Activated B cell treated with CpG ODN at 0.5 μM for 24 hours (primary cell): ENCODE data around the gene KCNN3. TPM values are rescaled to one million over a fixed set of nuclear protein-coding genes. Genes with fewer than 3 reads are reported as not detected.

Experiments used
- ATAC-seq: fragments of 200-7000 bp; cut with Tn5 transposase; one replicate; pipeline ENCODE4 v1.10.0; 2021; ENCODE audit warnings: low read depth, mild to moderate bottlenecking, moderate library complexity
- CTCF ChIA-PET: fragments of 350-600 bp; sonication (Branson Sonifier 250); formaldehyde crosslinking; loops from one replicate; lab custom pipeline; 2021; ENCODE audit warnings: antibody characterized with exemption; lab: Charles Lee
- POLR2A ChIA-PET: fragments of 350-600 bp; sonication (Branson Sonifier 250); formaldehyde crosslinking; loops from one replicate; lab custom pipeline; 2021; ENCODE audit warnings: antibody characterized with exemption; lab: Charles Lee
- DNase-seq: peaks from one replicate; pipeline ENCODE4 v3.0.0; 2022
- H3K27ac Mint-ChIP-seq: one replicate; pipeline ENCODE4 v1.8.0; 2020; ENCODE audit warnings: mixed read lengths
- H3K27me3 Mint-ChIP-seq: one replicate; pipeline ENCODE4 v1.8.0; 2021; ENCODE audit warnings: mixed read lengths
- H3K36me3 Mint-ChIP-seq: one replicate; pipeline ENCODE4 v1.8.0; 2021; ENCODE audit warnings: low read depth, mixed read lengths
- H3K4me1 Mint-ChIP-seq: one replicate; pipeline ENCODE4 v1.8.0; 2021; ENCODE audit warnings: mixed read lengths
- H3K4me3 Mint-ChIP-seq: one replicate; pipeline ENCODE4 v1.8.0; 2020; ENCODE audit warnings: mild to moderate bottlenecking, mixed read lengths
- H3K9me3 Mint-ChIP-seq: one replicate; pipeline ENCODE4 v1.8.0; 2020; ENCODE audit warnings: mixed read lengths
- intact Hi-C: fragments of 100-400 bp; cut with micrococcal nuclease; formaldehyde crosslinking; loops from one replicate; pipeline ENCODE4 v1.15.1; 2024
- total RNA-seq: library from RNA; stranded (reverse); gene quantifications from 2 replicates; pipeline ENCODE4 v1.2.3, GENCODE V29; 2022
- TF ChIP-seq, protein P1 (sequence below): fragments of 200-600 bp; IDR thresholded peaks from one replicate; pipeline ENCODE4 v1.8.0; 2022; ENCODE audit warnings: antibody characterized with exemption, mild to moderate bottlenecking

The KCNN3 gene
- total RNA-seq, 1 donor from 2014 or later: 1.1 TPM

DNA sequence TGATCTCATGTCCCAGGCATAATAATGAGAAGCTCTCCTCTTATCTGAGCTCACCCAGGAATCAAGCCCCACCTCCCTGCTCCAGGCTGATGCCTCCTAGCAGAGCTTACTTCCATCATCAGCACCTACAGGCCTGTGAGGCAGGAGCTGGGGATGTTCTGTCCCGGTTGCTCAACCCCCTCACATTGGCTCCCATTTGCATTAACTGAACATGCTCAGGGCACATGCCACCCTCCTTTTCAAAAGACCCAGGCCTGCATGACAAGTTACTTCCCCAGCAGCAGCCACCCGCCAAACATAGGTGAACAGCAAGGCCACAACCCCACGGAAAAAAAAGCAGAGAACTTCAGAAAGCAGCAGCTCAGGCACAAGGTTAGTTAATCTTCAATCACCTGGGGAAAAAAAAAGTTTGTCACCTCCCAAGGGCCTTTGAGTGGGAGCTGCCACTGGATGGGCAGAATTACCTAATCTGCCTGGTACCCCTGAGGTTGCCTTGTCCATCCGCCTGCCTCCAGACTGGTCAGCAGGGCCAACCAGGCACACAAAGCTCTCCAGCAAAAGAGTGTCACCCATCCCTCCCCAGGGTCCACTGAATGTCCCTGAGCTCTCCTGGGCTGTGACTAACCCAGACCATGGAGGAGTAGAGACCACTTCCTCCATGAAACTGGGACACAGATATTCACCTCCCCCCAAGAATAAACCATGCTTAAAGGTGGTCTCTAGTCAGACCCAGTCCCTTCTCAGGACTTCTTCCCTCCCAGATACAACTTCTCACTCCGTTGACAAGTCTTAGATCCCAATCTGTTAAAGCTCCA is 4.4 kb downstream of the KCNN3 start:
- TF ChIP-seq, protein P1, sequence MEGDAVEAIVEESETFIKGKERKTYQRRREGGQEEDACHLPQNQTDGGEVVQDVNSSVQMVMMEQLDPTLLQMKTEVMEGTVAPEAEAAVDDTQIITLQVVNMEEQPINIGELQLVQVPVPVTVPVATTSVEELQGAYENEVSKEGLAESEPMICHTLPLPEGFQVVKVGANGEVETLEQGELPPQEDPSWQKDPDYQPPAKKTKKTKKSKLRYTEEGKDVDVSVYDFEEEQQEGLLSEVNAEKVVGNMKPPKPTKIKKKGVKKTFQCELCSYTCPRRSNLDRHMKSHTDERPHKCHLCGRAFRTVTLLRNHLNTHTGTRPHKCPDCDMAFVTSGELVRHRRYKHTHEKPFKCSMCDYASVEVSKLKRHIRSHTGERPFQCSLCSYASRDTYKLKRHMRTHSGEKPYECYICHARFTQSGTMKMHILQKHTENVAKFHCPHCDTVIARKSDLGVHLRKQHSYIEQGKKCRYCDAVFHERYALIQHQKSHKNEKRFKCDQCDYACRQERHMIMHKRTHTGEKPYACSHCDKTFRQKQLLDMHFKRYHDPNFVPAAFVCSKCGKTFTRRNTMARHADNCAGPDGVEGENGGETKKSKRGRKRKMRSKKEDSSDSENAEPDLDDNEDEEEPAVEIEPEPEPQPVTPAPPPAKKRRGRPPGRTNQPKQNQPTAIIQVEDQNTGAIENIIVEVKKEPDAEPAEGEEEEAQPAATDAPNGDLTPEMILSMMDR: no peak
- no peaks in the 10 kb centered on the region for H3K9me3 Mint-ChIP-seq
- no peaks in the 10 kb centered on the region for H3K36me3 Mint-ChIP-seq
- H3K4me3 Mint-ChIP-seq: no peak overlapping the region
- ATAC-seq (no peak), DNase-seq (no peak)
- CTCF ChIA-PET: interaction anchor here (0.9 to 1.8 kb wide), 3 partner anchors 13 to 306 kb away, joined by 3 to 8 read pairs (median 5); no protein-coding TSS in a partner anchor
- peak overlapping the region; percentile 35 for H3K27ac Mint-ChIP-seq
- POLR2A ChIA-PET: no interaction called here
- H3K4me1 Mint-ChIP-seq: peaks cover 85% of the 10 kb centered on the region
- intact Hi-C loops: loop anchor here (5.0 to 10.0 kb wide), 2 partner anchors 69 to 258 kb away; partner anchors contain the start of genes ADAR and PMVK
- peaks cover 34% of the 10 kb centered on the region for H3K27me3 Mint-ChIP-seq

DNA sequence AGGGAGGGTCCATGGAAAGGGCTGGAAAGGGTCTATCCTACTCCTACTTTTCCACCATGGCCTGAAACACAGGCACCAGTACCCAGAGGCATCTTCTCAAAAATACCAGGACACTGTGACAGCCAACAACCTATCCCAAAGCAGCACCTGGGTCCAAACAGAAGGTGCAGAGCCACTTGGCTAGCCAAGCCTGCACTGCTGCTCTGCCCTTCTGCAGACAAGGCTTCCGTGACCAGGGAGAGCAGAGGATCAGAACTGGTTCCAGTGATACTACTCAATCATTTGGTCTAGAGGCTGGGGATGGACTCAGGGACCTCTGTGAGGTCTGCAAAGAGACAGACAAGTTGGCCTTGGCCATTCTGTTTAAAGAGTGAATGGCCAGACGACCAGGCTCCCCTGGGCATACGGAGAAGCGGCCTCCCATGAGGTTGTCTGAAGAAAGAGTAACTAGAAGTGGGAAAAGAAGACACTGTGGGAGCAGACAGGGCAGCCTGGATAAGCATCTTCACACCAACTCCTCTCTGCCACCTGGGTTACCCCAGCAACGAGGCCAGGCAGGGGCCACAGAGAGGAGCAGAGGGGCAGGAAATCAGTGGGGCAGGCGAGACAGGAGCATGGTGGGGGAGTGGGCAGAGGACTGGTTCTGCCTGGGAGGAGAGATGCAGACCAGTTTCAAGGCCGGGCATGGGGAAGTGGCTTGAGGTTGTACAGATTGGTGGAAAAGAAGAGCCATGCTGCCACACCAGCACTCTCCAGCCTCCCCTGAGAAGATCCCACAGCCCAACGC is 5.7 kb downstream of the KCNN3 start:
- ChIA-PET POLR2A (interaction anchor here (0.5 to 0.9 kb wide), 3 partner anchors 14 to 588 kb away, joined by 3 to 5 read pairs (median 5); no protein-coding TSS in a partner anchor), CTCF (no interaction called here)
- Mint-ChIP-seq H3K36me3 (no peaks in the 10 kb centered on the region), H3K9me3 (no peaks in the 10 kb centered on the region), H3K4me1 (peaks cover 88% of the 10 kb centered on the region), H3K27ac (no peak overlapping the region), H3K27me3 (peaks cover 25% of the 10 kb centered on the region), H3K4me3 (no peak overlapping the region)
- no peak for ATAC-seq
- TF ChIP-seq, protein P1: no peak
- DNase-seq: no peak
- intact Hi-C loops: loop anchor here (10.0 kb wide), 1 partner anchor 70 kb away; the partner anchor contains the start of gene PMVK

DNA sequence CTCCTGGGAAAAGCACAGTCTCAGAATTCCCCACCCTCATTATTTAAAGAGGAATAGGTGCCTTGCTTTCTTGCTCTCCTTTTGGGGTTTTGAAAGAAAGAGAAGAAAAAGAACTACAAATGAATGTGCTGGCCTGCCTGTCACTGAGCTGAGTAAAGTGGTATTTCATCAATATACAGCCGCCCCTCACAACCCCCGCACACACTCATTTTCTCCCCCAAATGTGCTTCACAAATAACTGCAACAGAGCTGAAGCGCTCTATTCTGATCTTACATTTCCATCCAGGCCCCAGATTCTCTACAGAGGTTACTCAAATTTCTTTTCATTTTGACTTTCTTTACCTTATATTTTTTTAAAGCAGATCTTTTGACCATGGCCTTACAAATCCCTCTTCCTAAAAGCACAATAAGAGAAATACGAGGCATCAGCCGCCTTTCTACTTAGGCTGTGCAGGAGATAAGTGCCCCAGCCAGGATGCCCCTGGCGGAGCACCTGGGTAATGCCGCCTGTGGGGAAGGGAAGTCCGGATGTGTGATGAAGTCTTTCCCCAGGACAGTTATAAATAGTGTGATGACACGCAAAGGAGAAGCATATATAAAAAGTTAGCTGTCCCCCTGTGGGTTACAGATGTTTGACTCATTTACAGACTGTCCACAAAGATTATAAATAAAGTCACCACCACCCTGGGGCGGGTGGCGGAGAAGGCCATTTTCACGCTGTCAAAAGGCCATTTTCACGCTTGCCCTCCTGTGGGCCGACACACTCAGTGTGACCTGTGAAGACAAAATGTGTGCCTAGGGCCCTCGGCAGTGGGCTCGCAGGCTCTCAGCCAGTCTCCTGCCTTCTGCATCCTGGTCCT is 6.5 kb downstream of the KCNN3 start:
- TF ChIP-seq, protein P1: peak; percentile 17
- H3K36me3 Mint-ChIP-seq: no peaks in the 10 kb centered on the region
- peak overlapping the region; percentile 16 for H3K4me3 Mint-ChIP-seq
- peaks cover 17% of the 10 kb centered on the region for H3K27me3 Mint-ChIP-seq
- DNase-seq (no peak), ATAC-seq (peak; percentile 31)
- no peaks in the 10 kb centered on the region for H3K9me3 Mint-ChIP-seq
- intact Hi-C loops: loop anchor here (10.0 kb wide), 1 partner anchor 71 kb away; the partner anchor contains the start of gene PMVK
- H3K4me1 Mint-ChIP-seq: peaks cover 85% of the 10 kb centered on the region
- ChIA-PET POLR2A (interaction anchor here (0.5 to 0.9 kb wide), 3 partner anchors 15 to 587 kb away, joined by 3 to 5 read pairs (median 5); no protein-coding TSS in a partner anchor), CTCF (no interaction called here)
- no peak overlapping the region for H3K27ac Mint-ChIP-seq

DNA sequence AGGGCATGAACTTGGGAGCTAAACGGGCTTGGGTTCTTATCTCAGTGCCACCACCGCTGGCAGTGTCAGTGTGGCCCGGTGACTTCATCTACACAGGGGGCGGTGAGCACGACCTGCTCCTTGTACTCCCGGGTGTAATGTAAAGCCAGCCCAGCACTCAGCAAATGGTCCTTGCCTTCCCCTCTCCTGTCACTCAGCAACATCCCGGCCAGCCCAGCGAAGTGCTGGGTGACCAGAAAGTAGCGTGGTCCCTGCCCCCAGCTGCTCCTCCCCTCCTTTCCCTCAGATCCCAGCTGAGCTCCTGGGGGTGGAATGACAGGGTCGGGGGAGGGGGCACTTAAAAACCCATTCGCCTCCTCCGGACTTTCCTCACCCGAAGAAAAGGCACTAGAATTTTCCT is 7.2 kb downstream of the KCNN3 start:
- H3K27me3 Mint-ChIP-seq: peaks cover 10% of the 10 kb centered on the region

More for the DNA sequence above, 7.2 kb downstream of the KCNN3 start:
- CTCF ChIA-PET: no interaction called here
- H3K9me3 Mint-ChIP-seq: no peaks in the 10 kb centered on the region
- no peak overlapping the region for H3K4me3 Mint-ChIP-seq
- no peaks in the 10 kb centered on the region for H3K36me3 Mint-ChIP-seq
- H3K27ac Mint-ChIP-seq: no peak overlapping the region
- TF ChIP-seq, protein P1: no peak
- DNase-seq (no peak), ATAC-seq (no peak)
- POLR2A ChIA-PET: no interaction called here
- intact Hi-C loops: loop anchor here (10.0 kb wide), 1 partner anchor 72 kb away; the partner anchor contains the start of gene PMVK
- H3K4me1 Mint-ChIP-seq: peaks cover 81% of the 10 kb centered on the region
